Measurements from ENCODE around the gene MSI2.

DNA sequence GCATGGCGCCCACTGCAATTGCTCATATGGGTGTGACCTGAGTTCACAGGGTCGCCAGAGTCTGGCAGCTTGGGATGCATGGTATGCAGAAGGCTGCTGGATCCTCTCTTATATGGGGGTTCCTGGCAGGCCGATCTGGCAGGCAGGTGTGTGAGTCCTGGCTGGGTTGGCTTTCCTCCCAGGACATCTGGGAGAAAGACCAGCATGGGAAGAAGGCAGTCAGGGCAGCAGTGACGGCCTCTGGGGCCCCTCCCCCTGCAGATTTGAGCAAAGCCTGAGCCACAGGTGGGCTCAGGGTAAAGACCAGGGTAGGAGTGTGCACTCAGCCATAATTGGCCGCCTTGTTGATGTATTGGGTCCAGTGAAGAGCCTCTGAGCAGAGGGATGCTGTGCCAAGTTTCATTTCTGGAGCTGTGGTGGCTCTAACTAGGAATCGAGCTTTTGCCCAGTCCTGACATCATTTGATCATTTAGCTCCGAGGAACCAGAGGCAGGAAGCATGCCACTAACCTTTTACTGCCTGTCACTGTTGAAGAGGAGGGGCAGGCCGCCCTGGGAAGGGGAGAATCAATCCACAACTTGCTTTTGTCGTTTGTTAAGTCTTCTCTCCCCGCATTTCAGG lies 314.5 kb downstream of the MSI2 start:
- TF ChIP-seq CREB1 (IDR thresholded peaks at IDR 0.05; ENCODE audit: low read depth) (no peak), TAF1 (IDR thresholded peaks at IDR 0.05; ENCODE audit: low read depth) (no peak), EP300 (IDR thresholded peaks at IDR 0.05; ENCODE audit: borderline replicate concordance) (no peak), RAD21 (IDR thresholded peaks at IDR 0.05; ENCODE audit: low read depth) (no peak), EGR1 (IDR thresholded peaks at IDR 0.05) (no peak), FOXM1 (IDR thresholded peaks at IDR 0.05; ENCODE audit: borderline replicate concordance, low read depth) (no peak), CEBPB (IDR thresholded peaks at IDR 0.05) (no peak)
- TF ChIP-seq, protein P1, sequence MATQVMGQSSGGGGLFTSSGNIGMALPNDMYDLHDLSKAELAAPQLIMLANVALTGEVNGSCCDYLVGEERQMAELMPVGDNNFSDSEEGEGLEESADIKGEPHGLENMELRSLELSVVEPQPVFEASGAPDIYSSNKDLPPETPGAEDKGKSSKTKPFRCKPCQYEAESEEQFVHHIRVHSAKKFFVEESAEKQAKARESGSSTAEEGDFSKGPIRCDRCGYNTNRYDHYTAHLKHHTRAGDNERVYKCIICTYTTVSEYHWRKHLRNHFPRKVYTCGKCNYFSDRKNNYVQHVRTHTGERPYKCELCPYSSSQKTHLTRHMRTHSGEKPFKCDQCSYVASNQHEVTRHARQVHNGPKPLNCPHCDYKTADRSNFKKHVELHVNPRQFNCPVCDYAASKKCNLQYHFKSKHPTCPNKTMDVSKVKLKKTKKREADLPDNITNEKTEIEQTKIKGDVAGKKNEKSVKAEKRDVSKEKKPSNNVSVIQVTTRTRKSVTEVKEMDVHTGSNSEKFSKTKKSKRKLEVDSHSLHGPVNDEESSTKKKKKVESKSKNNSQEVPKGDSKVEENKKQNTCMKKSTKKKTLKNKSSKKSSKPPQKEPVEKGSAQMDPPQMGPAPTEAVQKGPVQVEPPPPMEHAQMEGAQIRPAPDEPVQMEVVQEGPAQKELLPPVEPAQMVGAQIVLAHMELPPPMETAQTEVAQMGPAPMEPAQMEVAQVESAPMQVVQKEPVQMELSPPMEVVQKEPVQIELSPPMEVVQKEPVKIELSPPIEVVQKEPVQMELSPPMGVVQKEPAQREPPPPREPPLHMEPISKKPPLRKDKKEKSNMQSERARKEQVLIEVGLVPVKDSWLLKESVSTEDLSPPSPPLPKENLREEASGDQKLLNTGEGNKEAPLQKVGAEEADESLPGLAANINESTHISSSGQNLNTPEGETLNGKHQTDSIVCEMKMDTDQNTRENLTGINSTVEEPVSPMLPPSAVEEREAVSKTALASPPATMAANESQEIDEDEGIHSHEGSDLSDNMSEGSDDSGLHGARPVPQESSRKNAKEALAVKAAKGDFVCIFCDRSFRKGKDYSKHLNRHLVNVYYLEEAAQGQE (IDR thresholded peaks at IDR 0.05; ENCODE audit: low read depth): no peak
- TF ChIP-seq, protein P2, sequence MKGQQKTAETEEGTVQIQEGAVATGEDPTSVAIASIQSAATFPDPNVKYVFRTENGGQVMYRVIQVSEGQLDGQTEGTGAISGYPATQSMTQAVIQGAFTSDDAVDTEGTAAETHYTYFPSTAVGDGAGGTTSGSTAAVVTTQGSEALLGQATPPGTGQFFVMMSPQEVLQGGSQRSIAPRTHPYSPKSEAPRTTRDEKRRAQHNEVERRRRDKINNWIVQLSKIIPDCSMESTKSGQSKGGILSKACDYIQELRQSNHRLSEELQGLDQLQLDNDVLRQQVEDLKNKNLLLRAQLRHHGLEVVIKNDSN (IDR thresholded peaks at IDR 0.05): no peak
- TF ChIP-seq, protein P3, sequence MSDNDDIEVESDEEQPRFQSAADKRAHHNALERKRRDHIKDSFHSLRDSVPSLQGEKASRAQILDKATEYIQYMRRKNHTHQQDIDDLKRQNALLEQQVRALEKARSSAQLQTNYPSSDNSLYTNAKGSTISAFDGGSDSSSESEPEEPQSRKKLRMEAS (IDR thresholded peaks at IDR 0.05): no peak

Data from Ishikawa (cell line).